HepG2 (cell line): ENCODE results near the gene USP2. TPM values are rescaled to one million over a fixed set of nuclear protein-coding genes. Genes with fewer than 3 reads are reported as not detected.
A peak's percentile ranks its signal among the peaks of the same experiment; 100 is the strongest.

Source experiments
- AGO1 ChIP-seq: fragments of 200-400 bp; formaldehyde crosslinking; IDR thresholded peaks from 2 replicates; pipeline ENCODE4 v1.6.1; 2017; ENCODE audit warnings: mild to moderate bottlenecking, low read depth, low read length, moderate library complexity; ENCODE audit not compliant: poor library complexity, severe bottlenecking
- GATA4 ChIP-seq: sonication (generic); IDR thresholded peaks from 2 replicates; pipeline ENCODE4 v1.6.1; 2016; ENCODE audit warnings: antibody characterized with exemption, low read depth, borderline replicate concordance
- HNF4G ChIP-seq, 2 experiments: sonication (generic) in 1 of 2; formaldehyde crosslinking in 1 of 2; IDR thresholded peaks; 2 replicates each; pipeline versions ENCODE4 v1.4.0 to v1.6.1; 2011 to 2020; ENCODE audit warnings: borderline replicate concordance in 2 of 2, low read depth in 2 of 2, mild to moderate bottlenecking in 2 of 2, low read length in 1 of 2, missing genetic modification reagents in 1 of 2, moderate library complexity in 1 of 2
- IKZF4 ChIP-seq: sonication (generic); formaldehyde crosslinking; IDR thresholded peaks from 2 replicates; pipeline ENCODE4 v1.5.1; 2020; ENCODE audit warnings: borderline replicate concordance, mild to moderate bottlenecking, low read depth, missing genetic modification reagents; ENCODE audit errors: not compliant biosample characterization
- JUNB ChIP-seq: sonication (generic); formaldehyde crosslinking; IDR thresholded peaks from 2 replicates; pipeline ENCODE4 v1.8.0; 2022; ENCODE audit warnings: missing genetic modification reagents, mild to moderate bottlenecking, borderline replicate concordance
- KAT7 ChIP-seq: IDR thresholded peaks from 2 replicates; pipeline ENCODE4 v1.6.1; 2018; ENCODE audit warnings: borderline replicate concordance, missing compliant biosample characterization
- MYNN ChIP-seq: sonication (generic); formaldehyde crosslinking; IDR thresholded peaks from 2 replicates; pipeline ENCODE4 v1.4.0; 2020; ENCODE audit warnings: mild to moderate bottlenecking, low read depth, missing genetic modification reagents
- RBFOX2 ChIP-seq: fragments of 200-400 bp; formaldehyde crosslinking; IDR thresholded peaks from 2 replicates; pipeline ENCODE4 v1.6.1; 2017; ENCODE audit warnings: low read depth, mild to moderate bottlenecking, low read length
- SP5 ChIP-seq: IDR thresholded peaks from 2 replicates; pipeline ENCODE4 v1.6.1; 2016; ENCODE audit warnings: low read depth, borderline replicate concordance
- STAT5B ChIP-seq: sonication (generic); formaldehyde crosslinking; IDR thresholded peaks from 2 replicates; pipeline ENCODE4 v1.4.0; 2020; ENCODE audit warnings: missing genetic modification reagents
- TERF1 ChIP-seq: sonication (generic); formaldehyde crosslinking; IDR thresholded peaks from 2 replicates; pipeline ENCODE4 v1.8.0; 2022; ENCODE audit warnings: mild to moderate bottlenecking, missing genetic modification reagents, moderate library complexity
- ZBTB38 ChIP-seq: sonication (generic); formaldehyde crosslinking; IDR thresholded peaks from 2 replicates; pipeline ENCODE4 v1.5.1; 2020; ENCODE audit warnings: mild to moderate bottlenecking, missing genetic modification reagents
- ZNF382 ChIP-seq: sonication (generic); formaldehyde crosslinking; IDR thresholded peaks from 2 replicates; pipeline ENCODE4 v1.5.0; 2020; ENCODE audit warnings: missing genetic modification reagents, mild to moderate bottlenecking, borderline replicate concordance
- ZNF430 ChIP-seq: sonication (generic); formaldehyde crosslinking; IDR thresholded peaks from 2 replicates; pipeline ENCODE4 v1.9.0; 2021; ENCODE audit warnings: mild to moderate bottlenecking, missing genetic modification reagents
- ZNF446 ChIP-seq: sonication (generic); formaldehyde crosslinking; IDR thresholded peaks from 2 replicates; pipeline ENCODE4 v1.5.0; 2020; ENCODE audit warnings: mild to moderate bottlenecking, missing genetic modification reagents
- ZNF672 ChIP-seq: sonication (generic); formaldehyde crosslinking; IDR thresholded peaks from 2 replicates; pipeline ENCODE4 v1.8.1; 2022; ENCODE audit warnings: missing genetic modification reagents
- ZNF879 ChIP-seq: sonication (generic); formaldehyde crosslinking; IDR thresholded peaks from 2 replicates; pipeline ENCODE4 v1.8.1; 2023; ENCODE audit warnings: missing genetic modification reagents
- polyA plus RNA-seq, 8 experiments: library from polyadenylated mRNA; depleted of rRNA in 3 of 8; stranded (reverse) in 7 of 8; unstranded in 1 of 8; fragments of >200 nt; fragmentation: Illumina TruSeq in 4 of 8; extraction: Trizol in 4 of 8; gene quantifications; 2 replicates each; pipeline versions ENCODE4 v1.2.1 to v1.2.3, GENCODE V29; 2011 to 2016; ENCODE audit warnings: low read depth in 4 of 8, missing spikeins in 1 of 8, mixed read lengths in 1 of 8; ENCODE audit not compliant: insufficient read depth in 1 of 8
- total RNA-seq, 5 experiments: library from RNA; depleted of rRNA; stranded (reverse); fragments of >200 nt; fragmentation: Illumina TruSeq; extraction: Trizol; gene quantifications; 2 replicates each; pipeline ENCODE4 v1.2.3, GENCODE V29; 2016; ENCODE audit warnings: low read depth in 1 of 5
- TF ChIP-seq, protein P1 (sequence below): sonication (generic); formaldehyde crosslinking; IDR thresholded peaks from 2 replicates; pipeline ENCODE4 v1.4.0; 2020; ENCODE audit warnings: missing genetic modification reagents
- TF ChIP-seq, protein P2 (sequence below): sonication (generic); formaldehyde crosslinking; IDR thresholded peaks from 2 replicates; pipeline ENCODE4 v1.8.1; 2022; ENCODE audit warnings: mild to moderate bottlenecking, missing genetic modification reagents
- TF ChIP-seq, protein P3 (sequence below): sonication (generic); formaldehyde crosslinking; IDR thresholded peaks from 2 replicates; pipeline ENCODE4 v1.5.1; 2020; ENCODE audit warnings: mild to moderate bottlenecking, missing genetic modification reagents, moderate library complexity

Gene USP2
- total and polyA plus RNA-seq, 2 of the 13 experiments (the other 11 are each of a cell fraction or from before 2014, with no cell fraction given): 2.5 to 6.0 TPM

- TF ChIP-seq, protein P1, sequence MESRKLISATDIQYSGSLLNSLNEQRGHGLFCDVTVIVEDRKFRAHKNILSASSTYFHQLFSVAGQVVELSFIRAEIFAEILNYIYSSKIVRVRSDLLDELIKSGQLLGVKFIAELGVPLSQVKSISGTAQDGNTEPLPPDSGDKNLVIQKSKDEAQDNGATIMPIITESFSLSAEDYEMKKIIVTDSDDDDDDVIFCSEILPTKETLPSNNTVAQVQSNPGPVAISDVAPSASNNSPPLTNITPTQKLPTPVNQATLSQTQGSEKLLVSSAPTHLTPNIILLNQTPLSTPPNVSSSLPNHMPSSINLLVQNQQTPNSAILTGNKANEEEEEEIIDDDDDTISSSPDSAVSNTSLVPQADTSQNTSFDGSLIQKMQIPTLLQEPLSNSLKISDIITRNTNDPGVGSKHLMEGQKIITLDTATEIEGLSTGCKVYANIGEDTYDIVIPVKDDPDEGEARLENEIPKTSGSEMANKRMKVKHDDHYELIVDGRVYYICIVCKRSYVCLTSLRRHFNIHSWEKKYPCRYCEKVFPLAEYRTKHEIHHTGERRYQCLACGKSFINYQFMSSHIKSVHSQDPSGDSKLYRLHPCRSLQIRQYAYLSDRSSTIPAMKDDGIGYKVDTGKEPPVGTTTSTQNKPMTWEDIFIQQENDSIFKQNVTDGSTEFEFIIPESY (CRISPR knock-in tag): peak; percentile 77
- TF ChIP-seq KAT7 (CRISPR knock-in tag): peak; percentile 48; the same call in 1 of the 2 replicates
- TF ChIP-seq ZNF430 (CRISPR knock-in tag): 0 out of 2 replicates have a peak, but pooled peaks have one; percentile 68
- TF ChIP-seq ZNF382: no peak
- no peak for TF ChIP-seq MYNN (CRISPR knock-in tag)
- no peak for TF ChIP-seq IKZF4 (CRISPR knock-in tag)
- TF ChIP-seq, protein P2, sequence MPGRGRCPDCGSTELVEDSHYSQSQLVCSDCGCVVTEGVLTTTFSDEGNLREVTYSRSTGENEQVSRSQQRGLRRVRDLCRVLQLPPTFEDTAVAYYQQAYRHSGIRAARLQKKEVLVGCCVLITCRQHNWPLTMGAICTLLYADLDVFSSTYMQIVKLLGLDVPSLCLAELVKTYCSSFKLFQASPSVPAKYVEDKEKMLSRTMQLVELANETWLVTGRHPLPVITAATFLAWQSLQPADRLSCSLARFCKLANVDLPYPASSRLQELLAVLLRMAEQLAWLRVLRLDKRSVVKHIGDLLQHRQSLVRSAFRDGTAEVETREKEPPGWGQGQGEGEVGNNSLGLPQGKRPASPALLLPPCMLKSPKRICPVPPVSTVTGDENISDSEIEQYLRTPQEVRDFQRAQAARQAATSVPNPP: peak; percentile 72; the same call in 1 of the 2 replicates
- TF ChIP-seq ZNF879 (CRISPR knock-in tag): no peak
- no peak; the same call in 1 of the 2 replicates for TF ChIP-seq ZBTB38
- peak; percentile 74 for TF ChIP-seq RBFOX2
- TF ChIP-seq HNF4G (IDR thresholded peaks at IDR 0.05; ENCODE audit: borderline replicate concordance, low read depth, low read length): no peak
- TF ChIP-seq HNF4G (CRISPR knock-in tag; IDR thresholded peaks at IDR 0.05; ENCODE audit: borderline replicate concordance, low read depth): peak; percentile 11; the same call in 1 of the 2 replicates
- no peak for TF ChIP-seq GATA4
- TF ChIP-seq SP5: peak; percentile 45; the same call in 1 of the 2 replicates
- TF ChIP-seq, protein P3, sequence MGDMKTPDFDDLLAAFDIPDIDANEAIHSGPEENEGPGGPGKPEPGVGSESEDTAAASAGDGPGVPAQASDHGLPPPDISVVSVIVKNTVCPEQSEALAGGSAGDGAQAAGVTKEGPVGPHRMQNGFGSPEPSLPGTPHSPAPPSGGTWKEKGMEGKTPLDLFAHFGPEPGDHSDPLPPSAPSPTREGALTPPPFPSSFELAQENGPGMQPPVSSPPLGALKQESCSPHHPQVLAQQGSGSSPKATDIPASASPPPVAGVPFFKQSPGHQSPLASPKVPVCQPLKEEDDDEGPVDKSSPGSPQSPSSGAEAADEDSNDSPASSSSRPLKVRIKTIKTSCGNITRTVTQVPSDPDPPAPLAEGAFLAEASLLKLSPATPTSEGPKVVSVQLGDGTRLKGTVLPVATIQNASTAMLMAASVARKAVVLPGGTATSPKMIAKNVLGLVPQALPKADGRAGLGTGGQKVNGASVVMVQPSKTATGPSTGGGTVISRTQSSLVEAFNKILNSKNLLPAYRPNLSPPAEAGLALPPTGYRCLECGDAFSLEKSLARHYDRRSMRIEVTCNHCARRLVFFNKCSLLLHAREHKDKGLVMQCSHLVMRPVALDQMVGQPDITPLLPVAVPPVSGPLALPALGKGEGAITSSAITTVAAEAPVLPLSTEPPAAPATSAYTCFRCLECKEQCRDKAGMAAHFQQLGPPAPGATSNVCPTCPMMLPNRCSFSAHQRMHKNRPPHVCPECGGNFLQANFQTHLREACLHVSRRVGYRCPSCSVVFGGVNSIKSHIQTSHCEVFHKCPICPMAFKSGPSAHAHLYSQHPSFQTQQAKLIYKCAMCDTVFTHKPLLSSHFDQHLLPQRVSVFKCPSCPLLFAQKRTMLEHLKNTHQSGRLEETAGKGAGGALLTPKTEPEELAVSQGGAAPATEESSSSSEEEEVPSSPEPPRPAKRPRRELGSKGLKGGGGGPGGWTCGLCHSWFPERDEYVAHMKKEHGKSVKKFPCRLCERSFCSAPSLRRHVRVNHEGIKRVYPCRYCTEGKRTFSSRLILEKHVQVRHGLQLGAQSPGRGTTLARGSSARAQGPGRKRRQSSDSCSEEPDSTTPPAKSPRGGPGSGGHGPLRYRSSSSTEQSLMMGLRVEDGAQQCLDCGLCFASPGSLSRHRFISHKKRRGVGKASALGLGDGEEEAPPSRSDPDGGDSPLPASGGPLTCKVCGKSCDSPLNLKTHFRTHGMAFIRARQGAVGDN: peak; percentile 90
- no peak for TF ChIP-seq ZNF446 (CRISPR knock-in tag)
- TF ChIP-seq JUNB (CRISPR knock-in tag): no peak
- no peak for TF ChIP-seq AGO1
- TF ChIP-seq STAT5B: no peak
- no peak for TF ChIP-seq ZNF672
- no peak for TF ChIP-seq TERF1 (CRISPR knock-in tag)
Measured at GRCh38 chr11:119381181-119381988, at the start of gene USP2 (continued).
